ENCODE results near the gene CAVIN3.
A peak's percentile ranks its signal among the peaks of the same experiment; 100 is the strongest.
"Not testable (repeated sequence)": the region's sequence is repeated elsewhere in the genome, so short reads cannot be mapped to it uniquely, and the experiment has no call there.

CAVIN3 gene

GRCh38 chr11:6280809-6281208 lies 39.5 kb downstream of the CAVIN3 start:
- DNase-seq; H3K4me1 Mint-ChIP-seq (ENCODE audit: low read depth in 2 of 2); H3K27ac Mint-ChIP-seq; H3K4me3 Mint-ChIP-seq; ATAC-seq (replicated peaks); H3K9me3 Mint-ChIP-seq; H3K36me3 Mint-ChIP-seq (ENCODE audit: insufficient read depth): not testable (repeated sequence)
- H3K27me3 Mint-ChIP-seq: peaks cover 74 to 79% of the 10 kb centered on the region in 2 donors

GRCh38 chr11:6273188-6273587 lies 47.1 kb downstream of the CAVIN3 start:
- Mint-ChIP-seq H3K4me1 (ENCODE audit: low read depth in 2 of 2) (peaks cover 0 to 2% of the 10 kb centered on the region in 2 donors), H3K27ac (no peak overlapping the region), H3K4me3 (no peak overlapping the region), H3K36me3 (ENCODE audit: insufficient read depth) (no peaks in the 10 kb centered on the region), H3K9me3 (no peaks in the 10 kb centered on the region), H3K27me3 (peaks cover 64 to 71% of the 10 kb centered on the region in 2 donors)
- ATAC-seq (replicated peaks) (no peak), DNase-seq (no peak)

GRCh38 chr11:6271598-6271997 lies 48.7 kb downstream of the CAVIN3 start:
- no peaks in the 10 kb centered on the region for H3K36me3 Mint-ChIP-seq (ENCODE audit: insufficient read depth)
- no peak for DNase-seq
- H3K9me3 Mint-ChIP-seq: no peaks in the 10 kb centered on the region
- no peak for ATAC-seq (replicated peaks)
- H3K27me3 Mint-ChIP-seq: peaks cover 52 to 63% of the 10 kb centered on the region in 2 donors
- peaks cover 0 to 2% of the 10 kb centered on the region in 2 donors for H3K4me1 Mint-ChIP-seq (ENCODE audit: low read depth in 2 of 2)
- H3K4me3 Mint-ChIP-seq: no peak overlapping the region
- no peak overlapping the region for H3K27ac Mint-ChIP-seq

- DNase-seq (no peak), ATAC-seq (replicated peaks) (no peak)
- Mint-ChIP-seq H3K36me3 (ENCODE audit: insufficient read depth) (no peaks in the 10 kb centered on the region), H3K9me3 (no peaks in the 10 kb centered on the region), H3K4me1 (ENCODE audit: low read depth in 2 of 2) (peaks cover 0 to 2% of the 10 kb centered on the region in 2 donors), H3K27me3 (peaks cover 48 to 60% of the 10 kb centered on the region in 2 donors), H3K4me3 (no peak overlapping the region), H3K27ac (no peak overlapping the region)
Observed at GRCh38 chr11:6270584-6271246, 49.6 kb downstream of the CAVIN3 start.

- H3K27me3 Mint-ChIP-seq: peaks cover 45 to 56% of the 10 kb centered on the region in 2 donors
- no peak overlapping the region for H3K4me3 Mint-ChIP-seq
- no peak overlapping the region for H3K27ac Mint-ChIP-seq
- H3K36me3 Mint-ChIP-seq (ENCODE audit: insufficient read depth): no peaks in the 10 kb centered on the region
- ATAC-seq (replicated peaks): peak; percentile 33
- DNase-seq: peak in 1 of 3 experiments; percentile 8
- peaks cover 0 to 2% of the 10 kb centered on the region in 2 donors for H3K4me1 Mint-ChIP-seq (ENCODE audit: low read depth in 2 of 2)
- no peaks in the 10 kb centered on the region for H3K9me3 Mint-ChIP-seq
Observed at GRCh38 chr11:6269994-6270393, 50.3 kb downstream of the CAVIN3 start.
